ENCODE measurements around the gene TSLP. TPM values are rescaled to one million over a fixed set of nuclear protein-coding genes. Genes with fewer than 3 reads are reported as not detected.

TSLP gene
- total RNA-seq, 1 donor from 2014 or later: not detected

DNA sequence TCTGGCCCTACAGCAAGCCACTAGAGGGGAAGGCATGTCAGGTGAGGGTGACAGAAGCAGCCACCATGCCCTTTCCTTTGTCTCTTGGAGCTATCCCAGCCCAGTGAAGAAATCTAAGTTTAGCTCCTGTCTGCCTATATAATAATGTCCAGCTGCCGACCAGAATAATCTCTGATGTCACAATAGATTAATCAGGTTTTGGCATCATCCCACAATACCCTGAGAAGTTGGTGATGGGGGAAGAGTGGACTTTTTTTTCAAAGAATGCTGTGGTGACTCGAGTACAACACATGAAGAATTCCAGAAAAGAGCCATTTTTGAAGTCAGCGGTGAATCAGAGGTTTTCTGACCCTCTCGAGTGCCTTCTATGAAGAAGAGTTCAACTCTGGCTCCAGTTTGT lies 1.7 kb upstream of the TSLP start:
- DNase-seq (ENCODE audit: low spot score, unreplicated experiment): no peak
- Mint-ChIP-seq H3K4me3 (ENCODE audit: low read depth) (no peak overlapping the region), H3K4me1 (ENCODE audit: low read depth) (peaks cover 6% of the 10 kb centered on the region), H3K9me3 (ENCODE audit: low read depth) (no peaks in the 10 kb centered on the region), H3K27ac (no peak overlapping the region), H3K27me3 (peaks cover 96% of the 10 kb centered on the region), H3K36me3 (ENCODE audit: insufficient read depth) (no peaks in the 10 kb centered on the region)
- TF ChIP-seq, protein P1, sequence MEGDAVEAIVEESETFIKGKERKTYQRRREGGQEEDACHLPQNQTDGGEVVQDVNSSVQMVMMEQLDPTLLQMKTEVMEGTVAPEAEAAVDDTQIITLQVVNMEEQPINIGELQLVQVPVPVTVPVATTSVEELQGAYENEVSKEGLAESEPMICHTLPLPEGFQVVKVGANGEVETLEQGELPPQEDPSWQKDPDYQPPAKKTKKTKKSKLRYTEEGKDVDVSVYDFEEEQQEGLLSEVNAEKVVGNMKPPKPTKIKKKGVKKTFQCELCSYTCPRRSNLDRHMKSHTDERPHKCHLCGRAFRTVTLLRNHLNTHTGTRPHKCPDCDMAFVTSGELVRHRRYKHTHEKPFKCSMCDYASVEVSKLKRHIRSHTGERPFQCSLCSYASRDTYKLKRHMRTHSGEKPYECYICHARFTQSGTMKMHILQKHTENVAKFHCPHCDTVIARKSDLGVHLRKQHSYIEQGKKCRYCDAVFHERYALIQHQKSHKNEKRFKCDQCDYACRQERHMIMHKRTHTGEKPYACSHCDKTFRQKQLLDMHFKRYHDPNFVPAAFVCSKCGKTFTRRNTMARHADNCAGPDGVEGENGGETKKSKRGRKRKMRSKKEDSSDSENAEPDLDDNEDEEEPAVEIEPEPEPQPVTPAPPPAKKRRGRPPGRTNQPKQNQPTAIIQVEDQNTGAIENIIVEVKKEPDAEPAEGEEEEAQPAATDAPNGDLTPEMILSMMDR (IDR thresholded peaks at IDR 0.05; ENCODE audit: unreplicated experiment): no peak

DNA sequence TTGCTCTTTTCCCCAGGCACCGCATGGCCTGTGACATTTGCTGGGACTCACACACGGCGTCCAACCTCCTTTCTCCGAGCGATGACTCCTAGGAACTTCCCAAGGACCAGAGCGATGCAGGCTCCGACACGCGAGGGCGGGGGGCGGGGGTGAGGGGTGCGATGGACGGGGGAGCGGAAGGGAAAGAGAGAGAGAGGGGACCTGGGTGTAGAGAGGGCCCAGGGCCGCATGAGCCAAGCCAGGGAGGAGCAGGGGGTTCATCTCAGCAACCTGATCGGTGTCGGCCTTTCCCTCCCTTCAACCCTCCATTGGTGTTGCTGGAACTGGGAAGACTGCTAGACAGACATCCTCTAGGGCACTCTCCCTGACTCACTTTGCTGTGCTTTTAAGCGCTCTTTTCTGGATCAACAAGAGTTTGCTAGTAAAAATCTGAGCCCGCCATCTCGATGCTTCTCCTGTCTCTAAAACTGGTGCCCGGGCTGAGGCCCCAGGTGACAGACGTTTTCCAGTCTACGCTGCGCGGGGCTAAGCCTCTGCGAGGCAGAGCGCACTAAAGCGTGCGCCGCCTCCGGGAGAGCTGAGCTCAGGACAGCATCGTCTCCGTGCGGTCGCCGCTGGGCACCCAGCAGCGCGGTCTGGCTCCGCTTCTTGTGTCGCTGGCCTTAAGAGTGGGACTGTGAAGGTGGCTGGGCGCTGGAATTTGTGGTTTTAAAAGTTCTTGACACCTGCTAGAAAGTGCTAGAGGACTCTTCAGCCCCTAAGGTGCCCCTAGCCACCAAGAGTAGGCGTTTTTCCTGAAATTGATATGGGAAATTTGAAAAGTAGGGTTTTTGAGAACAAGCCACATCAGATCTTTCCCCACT lies 1.0 kb upstream of the TSLP start:
- peak; percentile 30 for DNase-seq (ENCODE audit: low spot score, unreplicated experiment)
- Mint-ChIP-seq H3K4me1 (ENCODE audit: low read depth) (peaks cover 6% of the 10 kb centered on the region), H3K27me3 (peaks cover 99% of the 10 kb centered on the region), H3K36me3 (ENCODE audit: insufficient read depth) (no peaks in the 10 kb centered on the region), H3K4me3 (ENCODE audit: low read depth) (peak overlapping the region; percentile 64), H3K27ac (no peak overlapping the region), H3K9me3 (ENCODE audit: low read depth) (no peaks in the 10 kb centered on the region)
- TF ChIP-seq, protein P1 (IDR thresholded peaks at IDR 0.05; ENCODE audit: unreplicated experiment): no peak

DNA sequence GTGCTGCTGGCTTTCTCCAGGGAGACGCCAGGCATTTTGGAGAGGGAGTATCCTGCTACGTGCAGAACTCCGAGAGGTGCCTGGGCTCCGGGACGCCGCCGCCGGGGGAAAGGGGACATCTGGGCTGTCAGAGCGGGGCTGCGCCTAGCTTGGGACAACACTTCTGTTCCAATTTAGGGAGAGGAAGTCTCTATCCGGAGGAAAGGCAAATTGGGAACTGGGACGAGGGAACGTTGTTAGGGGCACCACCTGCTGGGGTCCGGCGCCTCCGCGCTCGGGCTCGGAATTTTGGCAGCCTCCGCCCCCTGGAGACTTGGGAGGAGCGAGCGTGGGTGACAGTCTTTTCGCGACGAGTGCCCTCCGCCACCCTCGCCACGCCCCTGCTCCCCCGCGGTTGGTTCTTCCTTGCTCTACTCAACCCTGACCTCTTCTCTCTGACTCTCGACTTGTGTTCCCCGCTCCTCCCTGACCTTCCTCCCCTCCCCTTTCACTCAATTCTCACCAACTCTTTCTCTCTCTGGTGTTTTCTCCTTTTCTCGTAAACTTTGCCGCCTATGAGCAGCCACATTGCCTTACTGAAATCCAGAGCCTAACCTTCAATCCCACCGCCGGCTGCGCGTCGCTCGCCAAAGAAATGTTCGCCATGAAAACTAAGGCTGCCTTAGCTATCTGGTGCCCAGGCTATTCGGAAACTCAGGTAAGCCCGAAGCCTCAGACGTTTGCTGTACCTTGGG lies 1.6 kb downstream of the TSLP start:
- H3K36me3 Mint-ChIP-seq (ENCODE audit: insufficient read depth): no peaks in the 10 kb centered on the region
- H3K9me3 Mint-ChIP-seq (ENCODE audit: low read depth): no peaks in the 10 kb centered on the region
- peaks cover 6% of the 10 kb centered on the region for H3K4me1 Mint-ChIP-seq (ENCODE audit: low read depth)
- peak; percentile 11 for DNase-seq (ENCODE audit: low spot score, unreplicated experiment)
- peak overlapping the region; percentile 77 for H3K4me3 Mint-ChIP-seq (ENCODE audit: low read depth)
- H3K27me3 Mint-ChIP-seq: peaks cover 86% of the 10 kb centered on the region
- TF ChIP-seq, protein P1 (IDR thresholded peaks at IDR 0.05; ENCODE audit: unreplicated experiment): no peak
- peak overlapping the region; percentile 12 for H3K27ac Mint-ChIP-seq

DNA sequence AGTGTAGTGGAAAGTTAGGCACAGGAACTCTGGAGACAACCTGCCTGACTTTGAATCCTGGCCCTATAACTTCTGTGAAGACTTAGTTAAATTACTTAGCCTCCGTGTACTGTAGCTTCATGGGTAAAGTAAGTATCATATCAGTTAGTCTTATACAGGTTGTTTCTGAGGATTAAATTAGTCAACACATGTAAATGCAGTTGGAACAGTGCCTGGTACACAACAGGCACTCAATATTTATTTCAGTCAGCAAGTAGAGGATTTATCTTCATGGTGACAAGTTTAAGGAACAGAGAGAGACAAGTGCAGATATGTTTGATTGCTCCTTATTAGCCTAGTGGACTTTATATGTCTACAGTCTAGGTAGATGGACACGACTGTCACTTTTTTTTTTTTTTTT lies 2.7 kb downstream of the TSLP start:
- Mint-ChIP-seq H3K4me3 (ENCODE audit: low read depth) (no peak overlapping the region), H3K36me3 (ENCODE audit: insufficient read depth) (no peaks in the 10 kb centered on the region), H3K27me3 (peaks cover 81% of the 10 kb centered on the region), H3K4me1 (ENCODE audit: low read depth) (peaks cover 7% of the 10 kb centered on the region), H3K9me3 (ENCODE audit: low read depth) (no peaks in the 10 kb centered on the region), H3K27ac (no peak overlapping the region)
- TF ChIP-seq, protein P1 (IDR thresholded peaks at IDR 0.05; ENCODE audit: unreplicated experiment): no peak
- DNase-seq (ENCODE audit: low spot score, unreplicated experiment): no peak

DNA sequence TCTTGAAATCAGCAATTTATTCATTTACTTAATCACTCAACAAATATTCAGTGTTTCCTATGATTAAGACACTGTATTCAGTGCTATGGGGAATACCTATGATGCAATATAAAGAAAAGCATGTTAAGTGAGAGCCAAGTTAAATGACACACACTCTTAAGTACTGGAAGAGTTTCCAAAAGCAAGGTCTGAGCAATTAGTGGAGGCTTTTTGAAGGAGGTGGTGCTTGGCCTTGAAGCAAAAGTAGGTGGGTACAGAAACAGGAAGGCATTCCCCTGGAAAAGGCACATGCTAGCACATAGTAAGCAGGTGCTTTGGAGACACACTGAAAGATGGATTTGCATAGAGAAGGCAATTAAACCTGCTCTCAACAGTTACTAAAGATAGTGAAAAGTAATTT lies 4.0 kb downstream of the TSLP start:
- H3K4me1 Mint-ChIP-seq (ENCODE audit: low read depth): peaks cover 7% of the 10 kb centered on the region
- H3K36me3 Mint-ChIP-seq (ENCODE audit: insufficient read depth): no peaks in the 10 kb centered on the region
- H3K27me3 Mint-ChIP-seq: peaks cover 76% of the 10 kb centered on the region
- H3K27ac Mint-ChIP-seq: no peak overlapping the region
- TF ChIP-seq, protein P1 (IDR thresholded peaks at IDR 0.05; ENCODE audit: unreplicated experiment): no peak
- no peaks in the 10 kb centered on the region for H3K9me3 Mint-ChIP-seq (ENCODE audit: low read depth)
- no peak for DNase-seq (ENCODE audit: low spot score, unreplicated experiment)
- H3K4me3 Mint-ChIP-seq (ENCODE audit: low read depth): no peak overlapping the region
